Common myeloid progenitor, CD34-positive (primary cell): ENCODE results near the gene MYO1H.

Source experiments
- CTCF ChIA-PET: fragments of 350-600 bp; sonication (Branson Sonifier 250); formaldehyde crosslinking; loops from one replicate; lab custom pipeline; 2021; ENCODE audit warnings: antibody characterized with exemption; lab: Charles Lee
- POLR2A ChIA-PET: fragments of 350-600 bp; sonication (Branson Sonifier 250); formaldehyde crosslinking; loops from one replicate; lab custom pipeline; 2021; ENCODE audit warnings: antibody characterized with exemption; lab: Charles Lee
- DNase-seq, 3 donors: peaks; one replicate each; pipeline versions ENCODE4 v3.0.0 to v3.0.0-alpha.2; 2013
- H3K27ac ChIP-seq, 2 experiments: 1 replicate in 1 of 2; 2 replicates in 1 of 2; pipeline ENCODE4 v1.7.0; 2013; ENCODE audit warnings: inconsistent platforms in 2 of 2, low read length in 2 of 2, mild to moderate bottlenecking in 2 of 2, low read depth in 1 of 2, moderate library complexity in 1 of 2; ENCODE audit not compliant: severe bottlenecking in 2 of 2, insufficient read depth in 1 of 2, poor library complexity in 1 of 2
- H3K27me3 ChIP-seq, 5 experiments: replicated peaks in 2 of 5; 1 replicate in 3 of 5; 2 replicates in 2 of 5; pipeline versions ENCODE4 v1.6.1 to v1.7.0; 2013; ENCODE audit warnings: low read length in 4 of 5, mild to moderate bottlenecking in 2 of 5, moderate library complexity in 2 of 5, inconsistent platforms in 1 of 5; ENCODE audit not compliant: insufficient read depth in 5 of 5, control insufficient read depth in 4 of 5
- H3K36me3 ChIP-seq, 4 experiments: 1 replicate in 2 of 4; 2 replicates in 2 of 4; pipeline versions ENCODE4 v1.6.1 to v1.7.0; 2013; ENCODE audit warnings: low read length in 3 of 4, control low read depth in 1 of 4, mild to moderate bottlenecking in 1 of 4; ENCODE audit not compliant: control insufficient read depth in 4 of 4, insufficient read depth in 4 of 4
- H3K4me1 ChIP-seq, 4 experiments: 1 replicate in 3 of 4; 2 replicates in 1 of 4; pipeline versions ENCODE4 v1.6.1 to v1.7.1; 2013; ENCODE audit warnings: low read length in 3 of 4, mild to moderate bottlenecking in 3 of 4, control low read depth in 1 of 4, inconsistent platforms in 1 of 4, moderate library complexity in 1 of 4; ENCODE audit not compliant: control insufficient read depth in 4 of 4, insufficient read depth in 4 of 4; ENCODE audit errors: control extremely low read depth in 1 of 4
- H3K4me3 ChIP-seq, 7 experiments: 1 replicate in 4 of 7; 2 replicates in 3 of 7; pipeline versions ENCODE4 v1.5.1 to v1.7.0; 2013; ENCODE audit warnings: mild to moderate bottlenecking in 7 of 7, low read length in 6 of 7, moderate library complexity in 6 of 7, inconsistent platforms in 2 of 7, low read depth in 2 of 7, control low read depth in 1 of 7; ENCODE audit not compliant: insufficient read depth in 4 of 7, control insufficient read depth in 1 of 7; ENCODE audit errors: extremely low read depth in 1 of 7
- H3K9me3 ChIP-seq, 5 experiments: 1 replicate in 4 of 5; 2 replicates in 1 of 5; pipeline versions ENCODE4 v1.6.1 to v1.7.1; 2013; ENCODE audit warnings: low read length in 4 of 5, mild to moderate bottlenecking in 2 of 5, inconsistent platforms in 1 of 5, low read depth in 1 of 5, moderate library complexity in 1 of 5; ENCODE audit not compliant: control insufficient read depth in 4 of 5, insufficient read depth in 2 of 5; ENCODE audit errors: control extremely low read depth in 1 of 5
- WGBS: methylation state at CpG from one replicate; pipeline ENCODE4 v1.1.5; 2013; ENCODE audit not compliant: insufficient coverage; 5-methylcytosine and 5-hydroxymethylcytosine counted together

The MYO1H gene

DNA sequence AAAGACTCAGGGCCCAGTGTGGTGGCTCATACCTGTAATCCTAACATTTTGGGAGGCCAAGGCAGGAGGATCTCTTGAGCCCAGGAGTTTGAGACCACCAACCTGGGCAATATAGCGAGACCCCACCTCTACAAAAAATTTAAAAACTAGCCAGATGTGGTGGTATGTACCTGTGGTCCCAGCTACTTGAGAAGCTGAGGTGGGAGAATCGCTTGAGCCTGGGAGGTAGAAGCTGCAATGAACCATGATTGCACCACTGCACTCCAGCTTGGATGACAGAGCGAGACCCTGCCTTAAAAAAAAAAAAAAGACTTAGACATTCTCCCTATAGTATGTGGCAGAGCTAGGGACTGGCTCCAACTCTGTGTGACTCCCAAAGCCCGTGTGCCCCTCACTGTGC is 132.7 kb downstream of the MYO1H start:
- H3K4me1 ChIP-seq: peaks cover 9 to 24% (median 21%) of the 10 kb centered on the region in 4 experiments
- no peak overlapping the region for H3K27ac ChIP-seq
- peaks cover 9 to 21% (median 13%) of the 10 kb centered on the region in 4 experiments for H3K36me3 ChIP-seq
- no peak overlapping the region for H3K4me3 ChIP-seq
- WGBS: 93% methylated on average over 3 of the region's 4 CpGs
- DNase-seq: no peak
- ChIA-PET POLR2A (no interaction called here), CTCF (no interaction called here)
- H3K27me3 ChIP-seq: no peaks in the 10 kb centered on the region
- no peaks in the 10 kb centered on the region for H3K9me3 ChIP-seq

- CTCF ChIA-PET: interaction anchor here (1.0 kb wide), 1 partner anchor 12 kb away, joined by 3 read pairs; no protein-coding TSS in a partner anchor
- no peaks in the 10 kb centered on the region for H3K9me3 ChIP-seq
- no peak overlapping the region for H3K4me3 ChIP-seq
- peaks cover 3 to 14% (median 11%) of the 10 kb centered on the region in 4 experiments for H3K4me1 ChIP-seq
- POLR2A ChIA-PET: no interaction called here
- WGBS: no CpG with 5 or more reads among the region's 1 CpG
- H3K36me3 ChIP-seq: peaks cover 15 to 36% (median 27%) of the 10 kb centered on the region in 4 experiments
- H3K27ac ChIP-seq: no peak overlapping the region
- no peak for DNase-seq
- no peaks in the 10 kb centered on the region for H3K27me3 ChIP-seq
Observed at GRCh38 chr12:109481863-109482262, 134.2 kb downstream of the MYO1H start.

DNA sequence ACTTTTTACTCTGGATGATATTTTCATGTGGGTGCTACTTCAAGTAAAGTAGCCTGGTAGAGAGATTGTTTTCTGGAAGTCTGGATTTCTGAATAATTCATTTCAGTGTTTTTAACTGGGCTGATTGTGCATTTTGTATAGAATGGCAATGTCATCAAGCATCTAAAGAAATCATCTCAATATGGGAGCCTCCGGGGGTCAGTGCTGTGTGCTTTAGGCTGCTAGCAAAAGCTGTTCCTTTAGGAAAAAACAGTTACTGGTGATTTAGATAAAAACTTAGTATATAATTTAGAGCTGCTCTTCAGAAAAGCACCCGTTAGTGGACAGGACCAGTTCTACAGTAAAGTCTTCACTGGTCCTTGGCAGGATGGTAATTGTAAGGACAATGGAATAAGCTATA is 134.8 kb downstream of the MYO1H start:
- Histone ChIP-seq H3K4me3 (no peak overlapping the region), H3K4me1 (peaks cover 3 to 14% (median 11%) of the 10 kb centered on the region in 4 experiments), H3K27ac (no peak overlapping the region), H3K27me3 (no peaks in the 10 kb centered on the region), H3K9me3 (no peaks in the 10 kb centered on the region), H3K36me3 (peaks cover 18 to 42% (median 33%) of the 10 kb centered on the region in 4 experiments)
- 100% methylated on average over 1 of the region's 2 CpGs for WGBS
- ChIA-PET POLR2A (no interaction called here), CTCF (interaction anchor here (1.3 kb wide), 1 partner anchor 293 kb away, joined by 3 read pairs; no protein-coding TSS in a partner anchor)
- no peak for DNase-seq

- POLR2A ChIA-PET: no interaction called here
- DNase-seq: no peak
- no peaks in the 10 kb centered on the region for H3K9me3 ChIP-seq
- 100% methylated on average over 2 of the region's 2 CpGs for WGBS
- no peak overlapping the region for H3K4me3 ChIP-seq
- peaks cover 3 to 12% (median 9%) of the 10 kb centered on the region in 4 experiments for H3K4me1 ChIP-seq
- CTCF ChIA-PET: interaction anchor here (1.3 kb wide), 1 partner anchor 292 kb away, joined by 3 read pairs; no protein-coding TSS in a partner anchor
- no peaks in the 10 kb centered on the region for H3K27me3 ChIP-seq
- H3K36me3 ChIP-seq: peaks cover 22 to 46% (median 37%) of the 10 kb centered on the region in 4 experiments
- no peak overlapping the region for H3K27ac ChIP-seq
Observed at GRCh38 chr12:109482894-109483293, 135.2 kb downstream of the MYO1H start.

DNA sequence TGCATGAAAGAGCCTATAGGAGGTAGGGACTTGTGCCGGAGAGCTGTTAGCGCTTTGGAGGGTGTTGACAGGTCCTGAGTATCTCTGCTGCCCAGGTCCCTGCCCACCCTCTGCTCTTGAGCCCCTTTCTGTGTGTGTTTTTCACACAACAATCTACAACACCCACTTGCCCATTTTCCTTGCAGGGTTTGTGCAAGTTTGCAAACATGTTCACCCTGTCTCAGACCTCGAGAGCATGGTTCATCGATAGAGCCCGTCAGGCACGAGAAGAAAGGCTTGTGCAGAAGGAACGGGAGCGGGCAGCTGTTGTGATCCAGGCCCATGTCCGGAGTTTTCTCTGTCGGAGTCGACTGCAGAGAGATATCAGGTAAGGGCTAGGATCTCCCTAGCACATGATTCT is 135.6 kb downstream of the MYO1H start:
- 99% methylated on average over 11 of the region's 11 CpGs for WGBS
- Histone ChIP-seq H3K4me1 (peaks cover 0 to 8% (median 5%) of the 10 kb centered on the region in 4 experiments), H3K36me3 (peaks cover 26 to 51% (median 42%) of the 10 kb centered on the region in 4 experiments), H3K4me3 (no peak overlapping the region), H3K9me3 (no peaks in the 10 kb centered on the region), H3K27me3 (no peaks in the 10 kb centered on the region), H3K27ac (no peak overlapping the region)
- ChIA-PET CTCF (interaction anchor here (1.3 kb wide), 1 partner anchor 292 kb away, joined by 3 read pairs; no protein-coding TSS in a partner anchor), POLR2A (no interaction called here)
- no peak for DNase-seq

- POLR2A ChIA-PET: no interaction called here
- whole genome bisulfite sequencing: 94% methylated on average over 4 of the region's 4 CpGs
- Histone ChIP-seq H3K27me3 (no peaks in the 10 kb centered on the region), H3K4me3 (no peak overlapping the region), H3K4me1 (no peaks in the 10 kb centered on the region), H3K9me3 (no peaks in the 10 kb centered on the region), H3K27ac (no peak overlapping the region), H3K36me3 (peaks cover 36 to 69% (median 60%) of the 10 kb centered on the region in 4 experiments)
- CTCF ChIA-PET: no interaction called here
- no peak for DNase-seq
Observed at GRCh38 chr12:109485201-109485600, 137.5 kb downstream of the MYO1H start.

- no peaks in the 10 kb centered on the region for H3K27me3 ChIP-seq
- no peak overlapping the region for H3K4me3 ChIP-seq
- CTCF ChIA-PET: no interaction called here
- H3K9me3 ChIP-seq: no peaks in the 10 kb centered on the region
- 98% methylated on average over 9 of the region's 9 CpGs for WGBS
- POLR2A ChIA-PET: no interaction called here
- H3K27ac ChIP-seq: no peak overlapping the region
- H3K4me1 ChIP-seq: no peaks in the 10 kb centered on the region
- peaks cover 39 to 88% (median 70%) of the 10 kb centered on the region in 4 experiments for H3K36me3 ChIP-seq
- no peak for DNase-seq
Observed at GRCh38 chr12:109487181-109488050, 139.7 kb downstream of the MYO1H start.
